ENCODE results near the gene PARD3B. TPM values are rescaled to one million over a fixed set of nuclear protein-coding genes. Genes with fewer than 3 reads are reported as not detected.

Gene PARD3B
- total RNA-seq, 1 experiment from 2014 or later = 2.0 TPM

GRCh38 chr2:205607146-205607545, 1061.9 kb downstream of the PARD3B start (continued):
- TF ChIP-seq YY1 (IDR thresholded peaks at IDR 0.05; ENCODE audit: extremely low read depth, insufficient replicate concordance, low read depth, low read length) = no peak
- TF ChIP-seq CEBPB (IDR thresholded peaks at IDR 0.05; ENCODE audit: low read depth) = no peak
- TF ChIP-seq SP1 (IDR thresholded peaks at IDR 0.05; ENCODE audit: low read depth) = no peak
- TF ChIP-seq ZNF274 (IDR thresholded peaks at IDR 0.05; ENCODE audit: low read depth, low read length) = no peak
- no peak for TF ChIP-seq TCF7L2 (IDR thresholded peaks at IDR 0.05; ENCODE audit: borderline replicate concordance, extremely low read depth, insufficient read depth, insufficient read length)
- no peak for TF ChIP-seq EGR1 (IDR thresholded peaks at IDR 0.05; ENCODE audit: low read depth)
- no peak for TF ChIP-seq ELF1 (IDR thresholded peaks at IDR 0.05; ENCODE audit: borderline replicate concordance, low read depth)
- no peak for TF ChIP-seq RAD21 (IDR thresholded peaks at IDR 0.05; ENCODE audit: low read depth)
- TF ChIP-seq ATF3 (IDR thresholded peaks at IDR 0.05) = no peak

GRCh38 chr2:205609113-205609512, 1063.8 kb downstream of the PARD3B start:
- ATAC-seq (no peak), DNase-seq (ENCODE audit: low read depth, low spot score) (no peak)
- ChIA-PET CTCF (no interaction called here), POLR2A (no interaction called here), RAD21 (ENCODE audit: low non-redundant PET in 1 of 2, low total read pairs in 2 of 2, uncharacterized antibody in 2 of 2, unreplicated experiment in 2 of 2) (no interaction called here)
- no peak overlapping the region for H3K9ac ChIP-seq (ENCODE audit: low read length)
- no peaks in the 10 kb centered on the region for H3K9me3 ChIP-seq (ENCODE audit: control insufficient read depth in 1 of 2, insufficient read depth in 1 of 2, low read depth in 1 of 2, low read length in 2 of 2)
- H4K20me1 ChIP-seq (ENCODE audit: insufficient read depth) = no peaks in the 10 kb centered on the region
- no peaks in the 10 kb centered on the region for H3K4me1 ChIP-seq (ENCODE audit: control insufficient read depth in 1 of 2, insufficient read depth in 2 of 2, low read length in 2 of 2)
- no peak overlapping the region for H2AFZ ChIP-seq (ENCODE audit: low read depth, low read length, poor library complexity, severe bottlenecking)
- H3K27me3 ChIP-seq (ENCODE audit: insufficient read depth, low read length) = peaks cover 41% of the 10 kb centered on the region
- H3K4me2 ChIP-seq (ENCODE audit: low read length) = no peak overlapping the region
- intact Hi-C loops (cut with micrococcal nuclease) = no loop called here
- H3K36me3 ChIP-seq (ENCODE audit: control insufficient read depth in 1 of 2, insufficient read depth in 2 of 2, low read length in 2 of 2) = no peaks in the 10 kb centered on the region
- no TSS peak for BruUV-seq (replicated peaks)
- no peak overlapping the region for H3K4me3 ChIP-seq (replicated peaks in 1 of 2; ENCODE audit: low read depth in 1 of 2, low read length in 2 of 2)
- no peak overlapping the region for H3K27ac ChIP-seq (ENCODE audit: low read depth, low read length)
- no peaks in the 10 kb centered on the region for H3K9me2 ChIP-seq (ENCODE audit: insufficient read depth)
- H3K79me2 ChIP-seq (ENCODE audit: insufficient read depth, low read length) = no peaks in the 10 kb centered on the region
- no peak for TF ChIP-seq SRF (IDR thresholded peaks at IDR 0.05; ENCODE audit: low read depth)
- no peak for TF ChIP-seq CBX3 (IDR thresholded peaks at IDR 0.05; ENCODE audit: low read depth)
- no peak for TF ChIP-seq ELF1 (IDR thresholded peaks at IDR 0.05; ENCODE audit: borderline replicate concordance, low read depth)
- no peak for TF ChIP-seq POLR2A (IDR thresholded peaks at IDR 0.05; ENCODE audit: borderline replicate concordance, extremely low read depth, insufficient read depth, insufficient read length)
- TF ChIP-seq EZH2phosphoT487 (IDR thresholded peaks at IDR 0.05; ENCODE audit: borderline replicate concordance) = no peak
- no peak for TF ChIP-seq YY1 (IDR thresholded peaks at IDR 0.05; ENCODE audit: extremely low read depth, insufficient replicate concordance, low read depth, low read length)
- no peak for TF ChIP-seq SIN3A (IDR thresholded peaks at IDR 0.05; ENCODE audit: low read depth)
- no peak for TF ChIP-seq MAX (IDR thresholded peaks at IDR 0.05)
- no peak for TF ChIP-seq CTCF (IDR thresholded peaks at IDR 0.05 in 2 of 3, conservative IDR thresholded peaks at IDR 0.05 in 1 of 3; ENCODE audit: borderline replicate concordance in 1 of 3, insufficient read depth in 1 of 3, low read depth in 2 of 3, low read length in 2 of 3)
- TF ChIP-seq JUND (IDR thresholded peaks at IDR 0.05) = no peak
- TF ChIP-seq EGR1 (IDR thresholded peaks at IDR 0.05; ENCODE audit: low read depth) = no peak
- no peak for TF ChIP-seq ZFX (IDR thresholded peaks at IDR 0.05)
- TF ChIP-seq RAD21 (IDR thresholded peaks at IDR 0.05; ENCODE audit: low read depth) = no peak
- no peak for TF ChIP-seq REST (IDR thresholded peaks at IDR 0.05; ENCODE audit: low read depth)
